ENCODE data around the gene CENPA.
"Not testable (repeated sequence)": the region's sequence is repeated elsewhere in the genome, so short reads cannot be mapped to it uniquely, and the experiment has no call there.

CENPA gene

DNA sequence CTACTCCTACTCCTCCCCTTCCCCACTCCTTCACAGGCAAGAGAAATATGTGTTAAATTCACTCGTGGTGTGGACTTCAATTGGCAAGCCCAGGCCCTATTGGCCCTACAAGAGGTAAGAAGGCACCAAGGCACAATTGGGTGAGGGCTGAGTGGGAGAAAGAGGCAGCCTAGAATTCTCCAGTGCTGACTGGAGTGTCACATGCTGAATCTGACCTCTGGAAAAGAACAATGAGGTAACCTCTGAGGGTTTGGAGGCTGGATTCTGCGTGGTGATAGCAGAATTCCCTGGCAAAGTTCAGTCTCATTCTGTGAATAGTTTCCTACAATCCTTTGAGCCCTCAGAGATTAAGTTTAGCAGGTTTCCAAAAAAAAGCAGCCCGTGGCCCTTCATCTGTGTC, 6.9 kb downstream of the CENPA start:
- no peak for DNase-seq (ENCODE audit: low read depth)

- no peak for DNase-seq (ENCODE audit: low read depth)
These were observed 7.7 kb downstream of the CENPA start for GRCh38 chr2:26793518-26793917.

DNA sequence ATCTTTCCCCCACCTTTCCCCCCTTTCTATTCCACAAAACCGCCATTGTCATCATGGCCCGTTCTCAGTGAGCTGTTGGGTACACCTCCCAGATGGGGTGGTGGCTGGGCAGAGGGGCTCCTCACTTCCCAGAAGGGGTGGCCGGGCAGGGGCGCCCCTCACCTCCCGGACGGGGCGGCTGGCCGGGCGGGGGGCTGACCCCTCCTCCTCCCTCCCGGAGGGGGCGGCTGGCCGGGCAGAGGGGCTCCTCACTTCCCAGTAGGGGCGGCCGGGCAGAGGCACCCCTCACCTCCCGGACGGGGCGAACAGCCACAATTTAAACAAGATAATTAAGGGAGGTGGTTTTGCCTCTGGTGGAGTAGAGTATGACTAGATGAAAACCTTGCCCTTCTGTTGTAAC, 9.3 kb downstream of the CENPA start:
- not testable (repeated sequence) for DNase-seq (ENCODE audit: low read depth)

DNA sequence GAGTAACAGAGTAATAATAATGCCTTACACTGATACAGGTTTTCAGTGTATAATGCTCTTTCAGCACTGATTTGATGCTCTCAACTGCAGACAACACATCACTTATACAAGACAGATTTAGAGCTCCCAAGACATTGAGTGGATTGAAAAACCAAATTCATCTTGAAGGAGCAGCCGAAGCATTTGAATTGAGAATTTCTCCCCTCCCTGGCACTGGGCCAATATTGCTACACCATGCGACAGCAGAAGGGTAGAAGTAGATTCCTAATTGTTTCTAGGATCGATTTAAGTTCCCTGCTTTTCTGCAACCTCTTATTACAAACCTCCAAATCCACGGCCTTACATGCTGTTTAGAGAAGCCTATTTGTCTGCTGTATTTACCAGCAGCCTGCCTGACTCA, 15.5 kb downstream of the CENPA start:
- no peak for DNase-seq (ENCODE audit: low read depth)

DNA sequence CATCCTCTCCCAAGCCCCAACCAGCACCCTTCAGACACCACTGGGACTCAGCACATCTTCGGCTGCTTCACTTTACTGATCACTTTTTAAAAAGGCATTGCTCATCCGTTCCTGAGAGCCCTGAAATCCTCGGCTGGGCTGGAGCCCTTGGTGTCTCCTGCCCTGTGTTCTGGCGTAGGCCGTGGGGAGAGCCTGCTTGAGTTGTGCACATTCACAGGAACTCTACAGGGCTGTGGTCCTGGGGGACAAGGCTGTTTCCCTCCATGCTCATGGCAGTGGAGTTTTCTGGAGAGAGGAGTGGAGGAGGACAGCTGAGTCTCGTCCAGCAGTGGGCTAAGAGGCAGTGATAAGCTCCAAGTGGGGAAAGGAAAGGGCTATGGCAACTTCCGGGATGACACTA, 15.9 kb downstream of the CENPA start:
- no peak for DNase-seq (ENCODE audit: low read depth)

- no peak for DNase-seq (ENCODE audit: low read depth)
These were observed 19.4 kb downstream of the CENPA start for GRCh38 chr2:26805241-26805676.

GRCh38 chr2:26807788-26808460, 22.1 kb downstream of the CENPA start:
- DNase-seq (ENCODE audit: low read depth), result no peak

DNA sequence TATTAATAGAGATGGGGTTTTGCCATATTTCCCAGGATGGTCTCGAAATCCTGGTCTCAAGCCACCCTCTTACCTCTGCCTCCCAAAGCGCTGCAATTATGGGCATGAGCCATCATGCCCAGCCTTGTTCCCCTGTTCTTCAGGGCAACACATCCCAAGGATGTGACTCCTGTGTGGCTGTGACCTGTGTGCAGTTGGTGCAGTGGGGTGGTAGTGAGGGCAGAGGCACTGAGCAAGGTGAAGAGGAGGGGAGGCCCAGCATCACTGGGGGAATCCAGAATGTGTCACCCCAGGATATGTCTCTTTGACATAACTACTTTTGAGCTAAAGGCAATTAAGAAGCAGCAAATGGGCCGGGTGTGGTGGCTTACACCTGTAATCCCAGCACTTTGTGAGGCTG, 23.4 kb downstream of the CENPA start:
- no peak for DNase-seq (ENCODE audit: low read depth)

DNA sequence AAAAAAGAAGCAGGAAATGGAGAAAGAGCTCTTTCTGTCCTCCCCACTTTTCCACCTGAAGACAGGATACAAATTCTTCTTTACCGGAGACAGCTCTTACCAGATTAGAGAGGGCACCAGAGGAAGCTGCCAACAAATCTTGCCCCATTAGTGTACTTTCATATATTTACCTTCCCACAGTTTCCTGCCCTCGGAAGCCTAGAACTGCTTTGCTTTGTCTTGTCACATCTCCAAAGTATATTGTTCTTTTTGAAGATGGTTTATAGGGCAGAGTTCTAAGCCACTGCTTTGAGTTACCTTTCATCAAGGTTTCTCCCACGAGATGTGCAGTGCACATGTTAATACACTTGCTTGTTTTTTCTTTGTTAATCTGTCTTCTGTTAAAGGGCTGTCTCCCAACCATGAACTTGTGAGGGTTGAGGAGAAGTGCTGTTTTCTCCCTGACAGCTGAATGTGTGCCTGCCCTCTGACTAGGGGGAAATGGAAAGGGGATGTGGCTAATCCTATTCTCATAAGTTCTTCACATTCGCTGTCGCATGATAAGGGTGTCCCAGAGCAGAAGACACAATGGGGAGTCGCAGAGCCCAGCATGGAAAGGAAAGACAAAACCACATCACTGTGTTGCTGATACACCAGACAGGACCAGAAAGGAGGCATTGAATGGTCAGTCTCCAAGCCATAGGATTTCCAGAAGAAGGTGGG, 24.2 kb downstream of the CENPA start:
- no peak for DNase-seq (ENCODE audit: low read depth)

- no peak for DNase-seq (ENCODE audit: low read depth)
These were observed 25.4 kb downstream of the CENPA start for GRCh38 chr2:26811261-26811660.

GRCh38 chr2:26811791-26812694, 26.2 kb downstream of the CENPA start:
- no peak for DNase-seq (ENCODE audit: low read depth)

GRCh38 chr2:26812731-26813130, 26.9 kb downstream of the CENPA start:
- no peak for DNase-seq (ENCODE audit: low read depth)

GRCh38 chr2:26814072-26814765, 28.4 kb downstream of the CENPA start:
- not testable (repeated sequence) for DNase-seq (ENCODE audit: low read depth)

DNA sequence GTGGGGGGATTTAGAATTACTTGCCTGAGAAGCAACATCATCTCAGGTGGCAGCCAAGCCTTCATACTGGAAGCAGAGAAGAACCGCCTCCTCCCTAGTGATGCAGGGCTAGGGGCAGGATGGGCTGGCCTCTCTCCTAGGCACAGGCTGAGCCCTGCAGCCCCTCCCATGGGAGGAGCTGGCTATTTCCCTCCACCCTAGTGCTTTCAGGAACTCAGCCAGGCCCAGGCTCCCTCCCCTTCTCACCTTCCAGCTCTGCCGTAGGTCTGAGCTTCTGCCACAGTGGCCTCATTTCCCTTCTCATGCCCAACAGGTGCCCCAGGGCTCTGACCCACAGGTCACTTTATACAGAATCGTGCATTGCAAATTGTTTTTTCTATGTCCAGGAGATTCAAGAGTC, 31.0 kb downstream of the CENPA start:
- no peak for DNase-seq (ENCODE audit: low read depth)

DNA sequence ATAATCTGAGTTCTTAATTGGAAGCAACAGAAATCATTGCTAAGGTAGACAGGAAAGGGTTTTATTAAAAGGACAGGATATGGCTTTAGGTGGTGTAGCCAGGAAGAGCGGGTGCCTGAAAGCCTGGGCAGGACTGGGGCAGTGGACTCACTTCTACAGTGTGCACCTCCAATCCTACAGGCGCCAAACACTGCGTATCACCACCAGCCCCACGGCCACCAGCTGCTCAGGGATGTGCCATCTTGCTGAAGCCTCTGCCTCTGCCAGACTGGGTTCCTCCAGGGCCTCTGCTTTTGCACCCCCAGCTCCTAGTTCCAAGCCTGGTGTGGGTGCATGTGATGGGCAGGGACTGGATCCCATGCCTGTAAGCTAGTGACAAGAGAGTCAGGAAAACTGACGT, 32.4 kb downstream of the CENPA start:
- DNase-seq (ENCODE audit: low read depth), result no peak

DNA sequence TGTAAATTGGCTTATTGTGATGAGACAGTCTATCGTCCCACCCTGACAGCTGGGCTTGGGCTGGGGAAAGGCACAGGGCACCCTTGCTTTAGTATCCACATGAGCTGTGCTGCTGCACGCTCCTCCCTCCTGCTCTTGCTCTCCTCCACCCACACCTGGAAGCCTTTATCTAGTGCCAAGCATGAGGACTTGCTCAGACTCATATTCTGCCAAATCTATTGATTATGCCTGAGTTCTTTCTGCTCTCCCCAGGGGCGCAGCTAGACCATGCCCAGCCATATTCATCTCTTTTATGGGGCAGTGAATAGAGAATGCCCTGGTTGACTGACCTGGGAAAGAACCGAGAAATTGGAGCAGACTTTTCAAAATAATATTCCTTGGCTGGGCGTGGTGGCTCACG, 33.1 kb downstream of the CENPA start:
- no peak for DNase-seq (ENCODE audit: low read depth)

GRCh38 chr2:26820932-26821331, 35.1 kb downstream of the CENPA start:
- no peak for DNase-seq (ENCODE audit: low read depth)

- no peak for DNase-seq (ENCODE audit: low read depth)
These were observed 37.0 kb downstream of the CENPA start for GRCh38 chr2:26822877-26823276.

DNA sequence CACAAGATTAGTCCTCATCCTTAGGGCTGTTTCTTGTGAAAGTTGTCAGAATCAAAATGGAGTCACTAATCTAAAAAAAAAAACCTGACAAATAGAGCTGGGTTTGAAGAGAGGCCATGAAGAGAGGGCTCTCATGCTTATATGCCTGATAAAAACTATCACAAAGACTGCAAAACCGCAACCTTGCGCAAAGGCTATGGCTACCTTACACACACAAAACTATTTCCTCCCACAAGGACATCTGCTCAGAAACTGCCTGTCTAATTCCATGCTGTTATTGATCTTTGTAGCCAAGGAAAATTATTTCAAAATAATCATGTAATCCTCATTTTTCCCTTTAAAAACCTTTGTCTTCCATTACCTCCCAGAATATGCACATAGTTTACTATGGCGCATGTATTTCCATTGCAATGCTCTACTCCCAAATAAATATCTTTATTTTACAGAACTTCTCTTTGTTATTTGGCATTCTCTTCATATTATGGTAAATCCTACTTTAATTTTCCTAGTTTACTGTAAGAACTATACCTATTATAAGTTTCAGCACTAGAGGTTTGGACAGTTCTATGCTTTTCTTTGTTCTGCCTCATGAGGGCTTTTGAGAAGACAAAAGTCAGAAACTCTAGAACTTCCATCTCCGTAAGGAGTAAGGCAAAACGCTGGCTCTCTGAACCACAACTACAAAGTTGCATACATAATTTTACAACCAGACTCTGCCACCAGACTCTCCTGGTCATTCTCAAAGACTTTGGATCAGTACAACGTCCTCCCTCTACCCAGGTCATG, 52.5 kb downstream of the CENPA start:
- DNase-seq (ENCODE audit: low read depth), result no peak

GRCh38 chr2:26840937-26841610, 55.2 kb downstream of the CENPA start:
- no peak for DNase-seq (ENCODE audit: low read depth)

GRCh38 chr2:26843041-26843440, 57.2 kb downstream of the CENPA start:
- no peak for DNase-seq (ENCODE audit: low read depth)

All from stimulated activated CD8-positive, alpha-beta memory T cell treated with anti-CD3 and anti-CD28 coated beads, Interleukin-4, amount 100 ng/mL, for 24 hours (primary cell).